Peyer's patch (tissue), 4 donors: ENCODE measurements around the gene ALKBH1.

Experiments used
- POLR2A ChIP-seq, 2 donors: fragments of 450-650 bp; IDR thresholded peaks; one replicate each; pipeline ENCODE4 v1.5.1; 2017; ENCODE audit warnings: antibody characterized with exemption in 2 of 2, mild to moderate bottlenecking in 2 of 2, moderate library complexity in 2 of 2
- TF ChIP-seq, protein P1 (sequence below), 6 experiments: fragments of 450-650 bp in 4 of 6; fragments of 200-600 bp in 2 of 6; sonication (generic) in 1 of 6; IDR thresholded peaks; one replicate each; pipeline ENCODE4 v1.5.1; 2017 to 2019; ENCODE audit warnings: antibody characterized with exemption in 6 of 6, mild to moderate bottlenecking in 3 of 6, moderate library complexity in 1 of 6

GRCh38 chr14:77709412-77709811, 1.6 kb upstream of the ALKBH1 start:
- TF ChIP-seq, protein P1, sequence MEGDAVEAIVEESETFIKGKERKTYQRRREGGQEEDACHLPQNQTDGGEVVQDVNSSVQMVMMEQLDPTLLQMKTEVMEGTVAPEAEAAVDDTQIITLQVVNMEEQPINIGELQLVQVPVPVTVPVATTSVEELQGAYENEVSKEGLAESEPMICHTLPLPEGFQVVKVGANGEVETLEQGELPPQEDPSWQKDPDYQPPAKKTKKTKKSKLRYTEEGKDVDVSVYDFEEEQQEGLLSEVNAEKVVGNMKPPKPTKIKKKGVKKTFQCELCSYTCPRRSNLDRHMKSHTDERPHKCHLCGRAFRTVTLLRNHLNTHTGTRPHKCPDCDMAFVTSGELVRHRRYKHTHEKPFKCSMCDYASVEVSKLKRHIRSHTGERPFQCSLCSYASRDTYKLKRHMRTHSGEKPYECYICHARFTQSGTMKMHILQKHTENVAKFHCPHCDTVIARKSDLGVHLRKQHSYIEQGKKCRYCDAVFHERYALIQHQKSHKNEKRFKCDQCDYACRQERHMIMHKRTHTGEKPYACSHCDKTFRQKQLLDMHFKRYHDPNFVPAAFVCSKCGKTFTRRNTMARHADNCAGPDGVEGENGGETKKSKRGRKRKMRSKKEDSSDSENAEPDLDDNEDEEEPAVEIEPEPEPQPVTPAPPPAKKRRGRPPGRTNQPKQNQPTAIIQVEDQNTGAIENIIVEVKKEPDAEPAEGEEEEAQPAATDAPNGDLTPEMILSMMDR (IDR thresholded peaks at IDR 0.05) = no peak
- TF ChIP-seq POLR2A (IDR thresholded peaks at IDR 0.05) = no peak
